Endothelial cell (in vitro differentiated cells): Measurements from ENCODE around the gene CHCHD6. TPM values are rescaled to one million over a fixed set of nuclear protein-coding genes. Genes with fewer than 3 reads are reported as not detected.

ENCODE experiments used
- DNase-seq: peaks from one replicate; pipeline ENCODE4 v3.0.0; 2021; ENCODE audit warnings: low spot score
- H3K27ac Mint-ChIP-seq: one replicate; pipeline ENCODE4 v1.8.0; 2021; ENCODE audit warnings: mixed read lengths, inconsistent platforms; ENCODE audit not compliant: unreplicated experiment
- H3K27me3 Mint-ChIP-seq: one replicate; pipeline ENCODE4 v1.8.0; 2021; ENCODE audit warnings: mild to moderate bottlenecking, moderate library complexity, mixed read lengths, inconsistent platforms; ENCODE audit not compliant: unreplicated experiment
- H3K36me3 Mint-ChIP-seq: one replicate; pipeline ENCODE4 v1.8.0; 2021; ENCODE audit warnings: mild to moderate bottlenecking, low read depth, mixed read lengths, inconsistent platforms; ENCODE audit not compliant: unreplicated experiment
- H3K4me1 Mint-ChIP-seq: one replicate; pipeline ENCODE4 v1.8.0; 2021; ENCODE audit warnings: mild to moderate bottlenecking, mixed read lengths, inconsistent platforms; ENCODE audit not compliant: unreplicated experiment
- H3K4me3 Mint-ChIP-seq: one replicate; pipeline ENCODE4 v1.8.0; 2021; ENCODE audit warnings: mild to moderate bottlenecking, mixed read lengths, inconsistent platforms; ENCODE audit not compliant: unreplicated experiment
- H3K9me3 Mint-ChIP-seq: one replicate; pipeline ENCODE4 v1.8.0; 2021; ENCODE audit warnings: mixed read lengths, inconsistent platforms; ENCODE audit not compliant: unreplicated experiment
- total RNA-seq: library from RNA; stranded (reverse); fragmentation: NEBNext Ultra II Directional; extraction: Animal tissue kit (Norgen Biotek cat#: 25700); gene quantifications from one replicate; pipeline ENCODE4 v1.2.1, GENCODE V29; 2021; ENCODE audit not compliant: unreplicated experiment
- TF ChIP-seq, protein P1 (sequence below): fragments of 200-600 bp; sonication (generic); IDR thresholded peaks from one replicate; pipeline ENCODE4 v1.5.0; 2021; ENCODE audit warnings: antibody characterized with exemption; ENCODE audit not compliant: unreplicated experiment

CHCHD6 gene
- total RNA-seq, 1 donor from 2014 or later = 9.2 TPM

- Mint-ChIP-seq H3K27me3 (peaks cover 12% of the 10 kb centered on the region), H3K4me1 (peaks cover 26% of the 10 kb centered on the region), H3K36me3 (no peaks in the 10 kb centered on the region), H3K4me3 (no peak overlapping the region), H3K27ac (no peak overlapping the region), H3K9me3 (no peaks in the 10 kb centered on the region)
- TF ChIP-seq, protein P1, sequence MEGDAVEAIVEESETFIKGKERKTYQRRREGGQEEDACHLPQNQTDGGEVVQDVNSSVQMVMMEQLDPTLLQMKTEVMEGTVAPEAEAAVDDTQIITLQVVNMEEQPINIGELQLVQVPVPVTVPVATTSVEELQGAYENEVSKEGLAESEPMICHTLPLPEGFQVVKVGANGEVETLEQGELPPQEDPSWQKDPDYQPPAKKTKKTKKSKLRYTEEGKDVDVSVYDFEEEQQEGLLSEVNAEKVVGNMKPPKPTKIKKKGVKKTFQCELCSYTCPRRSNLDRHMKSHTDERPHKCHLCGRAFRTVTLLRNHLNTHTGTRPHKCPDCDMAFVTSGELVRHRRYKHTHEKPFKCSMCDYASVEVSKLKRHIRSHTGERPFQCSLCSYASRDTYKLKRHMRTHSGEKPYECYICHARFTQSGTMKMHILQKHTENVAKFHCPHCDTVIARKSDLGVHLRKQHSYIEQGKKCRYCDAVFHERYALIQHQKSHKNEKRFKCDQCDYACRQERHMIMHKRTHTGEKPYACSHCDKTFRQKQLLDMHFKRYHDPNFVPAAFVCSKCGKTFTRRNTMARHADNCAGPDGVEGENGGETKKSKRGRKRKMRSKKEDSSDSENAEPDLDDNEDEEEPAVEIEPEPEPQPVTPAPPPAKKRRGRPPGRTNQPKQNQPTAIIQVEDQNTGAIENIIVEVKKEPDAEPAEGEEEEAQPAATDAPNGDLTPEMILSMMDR = no peak
- no peak for DNase-seq
Measured at GRCh38 chr3:126914226-126914625, 210.2 kb downstream of the CHCHD6 start.

DNA sequence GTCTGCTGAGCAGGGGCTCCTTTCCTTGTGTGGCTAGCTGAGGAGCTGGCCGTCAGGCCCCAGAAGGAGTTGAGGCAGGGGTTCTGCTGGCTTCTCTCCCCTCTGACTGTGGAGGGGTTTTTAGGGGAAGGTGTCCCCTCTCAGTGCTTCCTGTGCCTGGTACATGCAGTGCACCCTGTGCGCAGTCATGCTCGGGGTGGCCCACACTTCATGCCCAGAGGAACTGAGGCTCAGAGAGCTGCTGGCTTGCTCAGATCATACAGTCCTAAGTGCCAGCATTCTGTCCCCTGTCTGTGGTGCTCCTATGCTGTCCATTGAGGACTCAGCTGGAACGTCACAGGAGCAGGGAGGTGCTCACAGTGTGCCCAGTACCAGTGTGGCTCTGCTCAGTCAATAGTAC is 211.0 kb downstream of the CHCHD6 start:
- no peaks in the 10 kb centered on the region for H3K36me3 Mint-ChIP-seq
- peaks cover 12% of the 10 kb centered on the region for H3K27me3 Mint-ChIP-seq
- H3K9me3 Mint-ChIP-seq = peaks cover 4% of the 10 kb centered on the region
- TF ChIP-seq, protein P1 = no peak
- H3K27ac Mint-ChIP-seq = no peak overlapping the region
- peaks cover 21% of the 10 kb centered on the region for H3K4me1 Mint-ChIP-seq
- H3K4me3 Mint-ChIP-seq = no peak overlapping the region
- DNase-seq = no peak

- H3K27me3 Mint-ChIP-seq = peaks cover 8% of the 10 kb centered on the region
- TF ChIP-seq, protein P1 = no peak
- no peak for DNase-seq
- no peak overlapping the region for H3K4me3 Mint-ChIP-seq
- H3K36me3 Mint-ChIP-seq = no peaks in the 10 kb centered on the region
- H3K4me1 Mint-ChIP-seq = peaks cover 16% of the 10 kb centered on the region
- no peak overlapping the region for H3K27ac Mint-ChIP-seq
- H3K9me3 Mint-ChIP-seq = peaks cover 4% of the 10 kb centered on the region
Measured at GRCh38 chr3:126916546-126916945, 212.5 kb downstream of the CHCHD6 start.

DNA sequence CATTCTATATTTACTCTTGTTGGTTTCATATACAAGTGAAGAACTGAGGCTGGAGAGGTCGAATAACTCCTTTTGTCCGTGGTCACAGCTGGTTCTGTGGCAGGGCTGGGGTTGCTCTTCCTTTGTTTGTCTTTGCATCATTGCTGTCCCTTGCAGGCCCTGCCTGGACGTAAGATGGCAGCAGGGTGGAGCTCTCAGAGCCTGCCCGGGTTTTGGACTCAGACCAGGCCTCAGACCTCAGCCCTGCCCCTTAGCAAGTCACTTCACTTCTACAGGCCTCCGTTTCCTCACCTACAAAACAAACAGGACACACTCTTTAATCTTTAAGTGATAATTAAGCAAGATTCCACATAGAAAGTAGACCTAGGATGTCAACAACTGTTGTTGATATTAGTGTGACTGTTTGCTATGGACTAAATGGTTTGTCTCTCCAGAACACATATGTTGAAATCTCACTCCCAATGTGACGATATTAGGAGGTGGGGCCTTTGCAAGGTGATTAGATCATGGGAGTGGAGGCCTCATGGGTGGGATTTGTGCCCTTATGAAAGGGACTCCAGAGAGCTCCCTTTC is 213.3 kb downstream of the CHCHD6 start:
- peaks cover 8% of the 10 kb centered on the region for H3K4me1 Mint-ChIP-seq
- H3K4me3 Mint-ChIP-seq = no peak overlapping the region
- H3K27ac Mint-ChIP-seq = no peak overlapping the region
- peaks cover 4% of the 10 kb centered on the region for H3K9me3 Mint-ChIP-seq
- no peaks in the 10 kb centered on the region for H3K36me3 Mint-ChIP-seq
- DNase-seq = no peak
- TF ChIP-seq, protein P1 = no peak
- peaks cover 7% of the 10 kb centered on the region for H3K27me3 Mint-ChIP-seq

DNA sequence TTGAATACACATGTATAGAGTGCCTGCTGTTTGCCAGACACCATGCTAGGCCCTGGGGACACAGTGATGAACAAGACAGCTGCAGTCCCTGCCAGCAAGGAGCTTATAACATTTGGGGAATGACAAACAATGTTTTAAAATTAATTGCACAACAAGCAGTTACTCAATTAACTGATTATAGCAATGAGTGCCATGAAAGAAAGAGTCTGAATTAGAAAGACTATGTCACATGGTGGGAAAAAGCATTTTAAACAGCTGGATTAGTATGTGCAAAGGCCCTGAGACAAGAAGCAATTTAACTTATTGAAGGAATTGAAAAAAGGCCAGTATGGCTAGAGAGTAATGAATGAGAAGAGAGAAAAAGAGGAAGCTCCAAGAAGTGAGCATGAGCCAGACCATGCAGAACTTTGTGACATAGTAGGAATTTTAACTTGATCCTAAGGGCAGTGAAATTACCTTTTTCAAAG is 214.3 kb downstream of the CHCHD6 start:
- no peak overlapping the region for H3K4me3 Mint-ChIP-seq
- H3K4me1 Mint-ChIP-seq = peaks cover 11% of the 10 kb centered on the region
- no peaks in the 10 kb centered on the region for H3K36me3 Mint-ChIP-seq
- no peak for DNase-seq
- TF ChIP-seq, protein P1 = no peak
- peaks cover 4% of the 10 kb centered on the region for H3K9me3 Mint-ChIP-seq
- no peak overlapping the region for H3K27ac Mint-ChIP-seq
- peaks cover 7% of the 10 kb centered on the region for H3K27me3 Mint-ChIP-seq
